Activated T-helper 2 cell treated with anti-CD3 and anti-CD28 coated beads, Interferon-gamma antibody, Interleukin-2, Interleukin-4, amounts not matched to agents 10 μg/mL and 5 μg/mL and 100 μg/mL, durations not matched to agents 14 hours and 24 hours and 36 hours (primary cell): Measurements from ENCODE around the gene ZNF785. TPM values are rescaled to one million over a fixed set of nuclear protein-coding genes. Genes with fewer than 3 reads are reported as not detected.
"Not testable (repeated sequence)": the region's sequence is repeated elsewhere in the genome, so short reads cannot be mapped to it uniquely, and the experiment has no call there.

Experiments used
- DNase-seq: peaks from one replicate; pipeline ENCODE4 v3.0.0; 2021; ENCODE audit warnings: low spot score
- H3K27ac Mint-ChIP-seq: one replicate; pipeline ENCODE4 v1.8.0; 2021; ENCODE audit warnings: mixed read lengths
- H3K27me3 Mint-ChIP-seq: one replicate; pipeline ENCODE4 v1.8.0; 2021; ENCODE audit warnings: low read depth, mixed read lengths
- H3K36me3 Mint-ChIP-seq: one replicate; pipeline ENCODE4 v1.8.0; 2021; ENCODE audit warnings: low read depth, mixed read lengths
- H3K4me1 Mint-ChIP-seq: one replicate; pipeline ENCODE4 v1.8.0; 2021; ENCODE audit warnings: low read depth, mixed read lengths
- H3K4me3 Mint-ChIP-seq: one replicate; pipeline ENCODE4 v1.8.0; 2021; ENCODE audit warnings: low read depth, mild to moderate bottlenecking, moderate library complexity, mixed read lengths
- H3K9me3 Mint-ChIP-seq: one replicate; pipeline ENCODE4 v1.8.0; 2021; ENCODE audit warnings: mixed read lengths
- intact Hi-C: fragments of 100-400 bp; cut with micrococcal nuclease; formaldehyde crosslinking; loops from one replicate; pipeline ENCODE4 v1.15.1; 2023
- total RNA-seq: library from RNA; stranded (reverse); gene quantifications from 2 replicates; pipeline ENCODE4 v1.2.3, GENCODE V29; 2022

The ZNF785 gene
- total RNA-seq, 1 donor from 2014 or later, result 18.9 TPM

- Mint-ChIP-seq H3K27ac (no peak overlapping the region), H3K36me3 (peaks cover 15% of the 10 kb centered on the region), H3K9me3 (no peaks in the 10 kb centered on the region), H3K4me1 (peaks cover 2% of the 10 kb centered on the region), H3K27me3 (no peaks in the 10 kb centered on the region), H3K4me3 (no peak overlapping the region)
- DNase-seq, result no peak
- intact Hi-C loops, result no loop called here
Measured at GRCh38 chr16:30592871-30593270, 7.4 kb upstream of the ZNF785 start.

GRCh38 chr16:30590869-30591268 lies 5.4 kb upstream of the ZNF785 start:
- H3K27me3 Mint-ChIP-seq, H3K27ac Mint-ChIP-seq, H3K9me3 Mint-ChIP-seq, H3K4me3 Mint-ChIP-seq, intact Hi-C loops, DNase-seq: not testable (repeated sequence)
- H3K36me3 Mint-ChIP-seq, result peaks cover 23% of the 10 kb centered on the region
- H3K4me1 Mint-ChIP-seq, result peaks cover 10% of the 10 kb centered on the region

GRCh38 chr16:30589582-30589981 lies 4.1 kb upstream of the ZNF785 start:
- Mint-ChIP-seq H3K4me1 (peaks cover 12% of the 10 kb centered on the region), H3K36me3 (peaks cover 25% of the 10 kb centered on the region)
- H3K4me3 Mint-ChIP-seq, intact Hi-C loops, H3K9me3 Mint-ChIP-seq, DNase-seq, H3K27ac Mint-ChIP-seq, H3K27me3 Mint-ChIP-seq: not testable (repeated sequence)

GRCh38 chr16:30588651-30589050 lies 3.2 kb upstream of the ZNF785 start:
- intact Hi-C loops, result no loop called here
- peaks cover 14% of the 10 kb centered on the region for H3K4me1 Mint-ChIP-seq
- H3K27me3 Mint-ChIP-seq, result no peaks in the 10 kb centered on the region
- DNase-seq, result no peak
- H3K36me3 Mint-ChIP-seq, result peaks cover 30% of the 10 kb centered on the region
- H3K27ac Mint-ChIP-seq, result no peak overlapping the region
- H3K4me3 Mint-ChIP-seq, result no peak overlapping the region
- H3K9me3 Mint-ChIP-seq, result no peaks in the 10 kb centered on the region

- no peaks in the 10 kb centered on the region for H3K9me3 Mint-ChIP-seq
Measured at GRCh38 chr16:30585022-30585399, 486 bp downstream of the ZNF785 start.

GRCh38 chr16:30582611-30583340 lies 2.7 kb downstream of the ZNF785 start:
- no peak overlapping the region for H3K4me3 Mint-ChIP-seq
- no peaks in the 10 kb centered on the region for H3K27me3 Mint-ChIP-seq
- H3K27ac Mint-ChIP-seq, result no peak overlapping the region
- no peaks in the 10 kb centered on the region for H3K9me3 Mint-ChIP-seq
- H3K4me1 Mint-ChIP-seq, result peaks cover 16% of the 10 kb centered on the region
- no peak for DNase-seq
- peaks cover 48% of the 10 kb centered on the region for H3K36me3 Mint-ChIP-seq
- intact Hi-C loops, result no loop called here

More at GRCh38 chr16:30585022-30585399, 486 bp downstream of the ZNF785 start:
- no peak for DNase-seq
- peaks cover 17% of the 10 kb centered on the region for H3K4me1 Mint-ChIP-seq
- peaks cover 44% of the 10 kb centered on the region for H3K36me3 Mint-ChIP-seq
- peak overlapping the region; percentile 91 for H3K4me3 Mint-ChIP-seq
- intact Hi-C loops, result loop anchor here (1.0 kb wide), 2 partner anchors 13 to 50 kb away; no protein-coding TSS in a partner anchor
- H3K27me3 Mint-ChIP-seq, result no peaks in the 10 kb centered on the region
- peak overlapping the region; percentile 75 for H3K27ac Mint-ChIP-seq

- H3K4me3 Mint-ChIP-seq, result no peak overlapping the region
- no peaks in the 10 kb centered on the region for H3K27me3 Mint-ChIP-seq
- intact Hi-C loops, result no loop called here
- no peak for DNase-seq
- no peak overlapping the region for H3K27ac Mint-ChIP-seq
- H3K4me1 Mint-ChIP-seq, result peaks cover 11% of the 10 kb centered on the region
- H3K36me3 Mint-ChIP-seq, result peaks cover 45% of the 10 kb centered on the region
- no peaks in the 10 kb centered on the region for H3K9me3 Mint-ChIP-seq
Measured at GRCh38 chr16:30581457-30581856, 4.0 kb downstream of the ZNF785 start.

GRCh38 chr16:30574678-30575077 lies 10.8 kb downstream of the ZNF785 start:
- Mint-ChIP-seq H3K36me3 (peaks cover 13% of the 10 kb centered on the region), H3K27me3 (no peaks in the 10 kb centered on the region), H3K4me1 (peaks cover 25% of the 10 kb centered on the region), H3K9me3 (no peaks in the 10 kb centered on the region), H3K4me3 (no peak overlapping the region), H3K27ac (peak overlapping the region; percentile 48)
- DNase-seq, result no peak
- intact Hi-C loops, result loop anchor here (5.0 kb wide), 1 partner anchor 58 kb away; no protein-coding TSS in a partner anchor

GRCh38 chr16:30571445-30572322 lies 13.8 kb downstream of the ZNF785 start, which contains the start of gene ZNF688:
Gene ZNF688 (minus strand): TSS chr16:30571714. CDS start chr16:30571629, 85 bp downstream.
- Mint-ChIP-seq H3K4me1 (peaks cover 40% of the 10 kb centered on the region), H3K36me3 (peaks cover 6% of the 10 kb centered on the region), H3K4me3 (peak within 1 kb of the TSS; percentile 90), H3K27me3 (no peaks in the 10 kb centered on the region), H3K27ac (peak within 1 kb of the TSS; percentile 85), H3K9me3 (no peaks in the 10 kb centered on the region)
- peak; percentile 94 for DNase-seq
- intact Hi-C loops, result loop anchor here (1.0 to 5.0 kb wide), 7 partner anchors 13 to 87 kb away; partner anchors contain the start of genes FBRS, ZNF689, ZNF764 and ZNF768

- Mint-ChIP-seq H3K27me3 (no peaks in the 10 kb centered on the region), H3K36me3 (peaks cover 6% of the 10 kb centered on the region), H3K4me3 (peak overlapping the region; percentile 84), H3K4me1 (peaks cover 43% of the 10 kb centered on the region), H3K27ac (peak overlapping the region; percentile 79), H3K9me3 (no peaks in the 10 kb centered on the region)
- no peak for DNase-seq
- intact Hi-C loops, result loop anchor here (5.0 kb wide), 1 partner anchor 61 kb away; no protein-coding TSS in a partner anchor
Measured at GRCh38 chr16:30570636-30571444, 14.7 kb downstream of the ZNF785 start.

GRCh38 chr16:30569746-30570635 lies 15.5 kb downstream of the ZNF785 start:
- intact Hi-C loops, result loop anchor here (5.0 kb wide), 2 partner anchors 62 to 98 kb away; partner anchors contain the start of gene ITGAL
- Mint-ChIP-seq H3K27ac (no peak overlapping the region), H3K27me3 (no peaks in the 10 kb centered on the region), H3K4me1 (peaks cover 39% of the 10 kb centered on the region), H3K4me3 (peak overlapping the region; percentile 28), H3K9me3 (no peaks in the 10 kb centered on the region), H3K36me3 (peaks cover 5% of the 10 kb centered on the region)
- DNase-seq, result no peak
